MCF 10A (cell line): Measurements from ENCODE around the gene CBARP. TPM values are rescaled to one million over a fixed set of nuclear protein-coding genes. Genes with fewer than 3 reads are reported as not detected.

ENCODE experiments used
- BruUV-seq: library from RNA; stranded (reverse); fragments of 400-500 nt; replicated peaks from 2 replicates; lab custom pipeline; 2021; lab: Mats Ljungman, UMichigan
- CTCF ChIA-PET: fragments of 300-600 bp; sonication (Branson Sonifier 250); formaldehyde crosslinking; extraction: SDS; loops from one replicate; lab custom pipeline; 2021; ENCODE audit warnings: antibody characterized with exemption, inconsistent platforms; lab: Yijun Ruan, JAX
- POLR2A ChIA-PET: fragments of 300-600, 350-650 bp; sonication (Branson Sonifier 250); formaldehyde crosslinking; extraction: SDS; loops from one replicate; lab custom pipeline; 2020; ENCODE audit warnings: antibody characterized with exemption, inconsistent platforms; lab: Yijun Ruan, JAX
- DNase-seq: peaks from one replicate; pipeline ENCODE4 v3.0.0-alpha.2; 2018; ENCODE audit not compliant: unreplicated experiment
- H3K27ac Mint-ChIP-seq: one replicate; pipeline ENCODE4 v1.8.0; 2022; ENCODE audit warnings: mild to moderate bottlenecking, low read depth, mixed read lengths; ENCODE audit not compliant: unreplicated experiment
- H3K27me3 Mint-ChIP-seq: one replicate; pipeline ENCODE4 v1.8.0; 2022; ENCODE audit warnings: mixed read lengths; ENCODE audit not compliant: insufficient read depth, unreplicated experiment
- H3K36me3 Mint-ChIP-seq: one replicate; pipeline ENCODE4 v1.8.0; 2022; ENCODE audit warnings: mild to moderate bottlenecking, moderate library complexity, mixed read lengths; ENCODE audit not compliant: insufficient read depth, unreplicated experiment
- H3K4me1 Mint-ChIP-seq: one replicate; pipeline ENCODE4 v1.8.0; 2022; ENCODE audit warnings: mixed read lengths; ENCODE audit not compliant: insufficient read depth, unreplicated experiment
- H3K4me3 Mint-ChIP-seq: one replicate; pipeline ENCODE4 v1.8.0; 2022; ENCODE audit warnings: mild to moderate bottlenecking, moderate library complexity, mixed read lengths; ENCODE audit not compliant: unreplicated experiment
- H3K9me3 Mint-ChIP-seq: one replicate; pipeline ENCODE4 v1.8.0; 2022; ENCODE audit warnings: mixed read lengths; ENCODE audit not compliant: unreplicated experiment
- CTCF ChIP-seq: fragments of 200-600 bp; IDR thresholded peaks from one replicate; pipeline ENCODE4 v1.8.0; 2022; ENCODE audit warnings: antibody characterized with exemption, mild to moderate bottlenecking; ENCODE audit not compliant: unreplicated experiment
- intact Hi-C: fragments of 100-400 bp; cut with micrococcal nuclease; formaldehyde crosslinking; loops from 2 replicates; pipeline ENCODE4 v1.14.1; 2022
- total RNA-seq: library from RNA; stranded (reverse); gene quantifications from 2 replicates; pipeline ENCODE4 v1.2.3, GENCODE V29; 2022

The CBARP gene
- total RNA-seq, 1 experiment from 2014 or later: 7.0 TPM

- ChIA-PET POLR2A (interaction anchor here (0.6 to 2.9 kb wide), 7 partner anchors 8 to 645 kb away, joined by 3 to 89 read pairs (median 4); partner anchors contain the start of gene CIRBP), CTCF (interaction anchor here (0.6 to 0.7 kb wide), 2 partner anchors 14 to 16 kb away, joined by 3 to 5 read pairs; no protein-coding TSS in a partner anchor)
- Mint-ChIP-seq H3K27ac (peak overlapping the region; percentile 86), H3K27me3 (no peaks in the 10 kb centered on the region), H3K9me3 (no peaks in the 10 kb centered on the region), H3K4me3 (peak overlapping the region; percentile 86), H3K4me1 (peaks cover 5% of the 10 kb centered on the region), H3K36me3 (peaks cover 68% of the 10 kb centered on the region)
- TF ChIP-seq CTCF: no peak
- TSS peak; percentile 40 for BruUV-seq
- peak; percentile 67 for DNase-seq
- intact Hi-C loops: no loop called here
Observed at GRCh38 chr19:1251330-1252220, 13.8 kb upstream of the CBARP start.

GRCh38 chr19:1250437-1251260 lies 12.8 kb upstream of the CBARP start:
- no TSS peak for BruUV-seq
- no peaks in the 10 kb centered on the region for H3K9me3 Mint-ChIP-seq
- TF ChIP-seq CTCF: no peak
- peaks cover 5% of the 10 kb centered on the region for H3K4me1 Mint-ChIP-seq
- CTCF ChIA-PET: no interaction called here
- intact Hi-C loops: no loop called here
- H3K27me3 Mint-ChIP-seq: no peaks in the 10 kb centered on the region
- peak overlapping the region; percentile 86 for H3K4me3 Mint-ChIP-seq
- peaks cover 65% of the 10 kb centered on the region for H3K36me3 Mint-ChIP-seq
- POLR2A ChIA-PET: interaction anchor here (0.6 to 2.7 kb wide), 6 partner anchors 9 to 644 kb away, joined by 3 to 62 read pairs (median 5); partner anchors contain the start of gene CIRBP
- DNase-seq: no peak
- H3K27ac Mint-ChIP-seq: peak overlapping the region; percentile 86

GRCh38 chr19:1249990-1250436 lies 12.2 kb upstream of the CBARP start:
- Mint-ChIP-seq H3K4me3 (peak overlapping the region; percentile 86), H3K9me3 (no peaks in the 10 kb centered on the region), H3K4me1 (peaks cover 5% of the 10 kb centered on the region), H3K36me3 (peaks cover 59% of the 10 kb centered on the region), H3K27ac (no peak overlapping the region), H3K27me3 (no peaks in the 10 kb centered on the region)
- intact Hi-C loops: loop anchor here (1.0 kb wide), 1 partner anchor 16 kb away; no protein-coding TSS in a partner anchor
- no peak for DNase-seq
- POLR2A ChIA-PET: interaction anchor here (0.8 to 2.2 kb wide), 3 partner anchors 17 to 312 kb away, joined by 3 to 17 read pairs (median 7); partner anchors contain the start of gene CIRBP
- CTCF ChIA-PET: no interaction called here
- BruUV-seq: no TSS peak
- no peak for TF ChIP-seq CTCF
